Measurements from ENCODE around the gene MON2. TPM values are rescaled to one million over a fixed set of nuclear protein-coding genes. Genes with fewer than 3 reads are reported as not detected.
A peak's percentile ranks its signal among the peaks of the same experiment; 100 is the strongest.

Gene MON2
- total and polyA plus RNA-seq, 10 of the 15 experiments (the other 5 are each of a cell fraction or from before 2014, with no cell fraction given): 5.4 to 34.3 (median 23.4) TPM

DNA sequence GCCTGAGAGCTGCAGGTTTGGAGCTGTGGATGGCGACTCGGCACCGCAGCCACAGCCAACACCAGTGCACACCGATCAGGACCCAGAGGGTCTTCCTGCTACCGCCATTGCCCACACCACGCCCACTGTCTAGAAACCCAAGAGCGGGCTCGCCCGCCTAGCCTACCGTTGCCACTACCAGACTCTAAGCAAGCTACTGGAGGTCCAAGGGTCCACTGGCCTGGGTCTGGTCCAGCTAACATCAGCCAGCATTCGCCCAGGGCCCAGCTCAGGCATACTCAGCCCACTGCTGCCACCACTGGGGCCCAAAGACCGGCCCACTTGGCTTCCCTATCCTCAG, 30.5 kb upstream of the MON2 start (continued):
- TF ChIP-seq, protein P1, sequence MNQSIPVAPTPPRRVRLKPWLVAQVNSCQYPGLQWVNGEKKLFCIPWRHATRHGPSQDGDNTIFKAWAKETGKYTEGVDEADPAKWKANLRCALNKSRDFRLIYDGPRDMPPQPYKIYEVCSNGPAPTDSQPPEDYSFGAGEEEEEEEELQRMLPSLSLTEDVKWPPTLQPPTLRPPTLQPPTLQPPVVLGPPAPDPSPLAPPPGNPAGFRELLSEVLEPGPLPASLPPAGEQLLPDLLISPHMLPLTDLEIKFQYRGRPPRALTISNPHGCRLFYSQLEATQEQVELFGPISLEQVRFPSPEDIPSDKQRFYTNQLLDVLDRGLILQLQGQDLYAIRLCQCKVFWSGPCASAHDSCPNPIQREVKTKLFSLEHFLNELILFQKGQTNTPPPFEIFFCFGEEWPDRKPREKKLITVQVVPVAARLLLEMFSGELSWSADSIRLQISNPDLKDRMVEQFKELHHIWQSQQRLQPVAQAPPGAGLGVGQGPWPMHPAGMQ (IDR thresholded peaks at IDR 0.05; ENCODE audit: borderline replicate concordance): no peak
- TF ChIP-seq YY1 (IDR thresholded peaks at IDR 0.05; ENCODE audit: low read depth, low read length) (no peak), IKZF2 (IDR thresholded peaks at IDR 0.05) (no peak), LARP7 (IDR thresholded peaks at IDR 0.05) (no peak)

DNA sequence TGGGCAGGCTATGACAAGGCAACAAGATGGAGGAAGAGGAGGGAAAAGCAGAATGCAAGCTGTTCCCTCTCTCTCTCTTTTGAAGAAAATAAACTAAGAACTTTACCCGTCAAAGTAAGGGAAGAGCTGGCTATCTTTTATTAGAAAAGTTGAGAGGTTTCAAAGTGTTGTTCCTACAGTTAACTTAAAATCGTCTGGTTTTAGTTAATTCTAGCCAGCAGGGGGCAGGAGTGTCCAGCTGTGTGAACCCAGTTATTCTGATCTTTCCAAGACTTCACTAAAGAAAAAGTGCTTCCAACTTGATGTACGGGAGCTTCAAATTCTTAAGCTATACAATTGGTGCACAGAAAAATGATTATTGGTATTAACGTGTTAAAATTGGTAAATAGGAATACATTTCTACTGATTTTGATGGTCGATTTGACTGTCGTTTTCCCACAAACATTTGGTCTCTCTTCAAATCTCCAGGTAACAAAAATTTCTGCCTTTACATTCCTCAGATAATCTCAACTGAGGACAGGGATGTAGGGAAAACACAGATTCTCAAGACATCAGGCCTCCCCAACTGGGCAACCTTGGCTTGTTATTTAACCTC, 28.4 kb upstream of the MON2 start:
- H4K20me1 ChIP-seq (ENCODE audit: control insufficient read depth, insufficient read depth): no peaks in the 10 kb centered on the region
- DNase-seq (ENCODE audit: low read depth, low spot score): peak; percentile 11
- no peaks in the 10 kb centered on the region for H3K27me3 ChIP-seq (replicated peaks in 1 of 2; ENCODE audit: control insufficient read depth in 2 of 2, insufficient read depth in 2 of 2, low read length in 1 of 2)
- H3K9me3 ChIP-seq (replicated peaks; ENCODE audit: control insufficient read depth, insufficient read depth, low read length): no peaks in the 10 kb centered on the region
- FAIRE-seq: no peak
- ChIA-PET SMC1A (ENCODE audit: uncharacterized antibody, unreplicated experiment) (interaction anchor here (0.7 to 5.3 kb wide), 21 partner anchors 10 to 375 kb away, joined by 3 to 112 read pairs (median 5); partner anchors contain the start of gene MON2), CTCF (interaction anchor here (0.6 to 5.7 kb wide), 43 partner anchors 8 to 633 kb away, joined by 3 to 169 read pairs (median 4); partner anchors contain the start of gene MON2), RAD21 (ENCODE audit: unreplicated experiment) (interaction anchor here (0.6 to 4.9 kb wide), 18 partner anchors 11 to 631 kb away, joined by 3 to 57 read pairs (median 3); partner anchors contain the start of gene USP15), POLR2A (no interaction called here)
- H3K36me3 ChIP-seq (ENCODE audit: control insufficient read depth in 2 of 2, insufficient read depth in 2 of 2, low read length in 1 of 2): no peaks in the 10 kb centered on the region
- no peak overlapping the region for H3K4me2 ChIP-seq (ENCODE audit: control insufficient read depth, insufficient read depth)
- H3K4me3 ChIP-seq: no peak overlapping the region
- ATAC-seq: peak; percentile 53; the same call in 2 of the 3 replicates
- TF ChIP-seq, protein P1 (IDR thresholded peaks at IDR 0.05; ENCODE audit: borderline replicate concordance): no peak
- TF ChIP-seq SMC3 (IDR thresholded peaks at IDR 0.05; ENCODE audit: borderline replicate concordance, low read length) (peak; percentile 78), RAD21 (IDR thresholded peaks at IDR 0.05; ENCODE audit: insufficient read depth, low read depth, low read length) (peak; percentile 75), ETV6 (conservative IDR thresholded peaks at IDR 0.05 in 1 of 2, IDR thresholded peaks at IDR 0.05 in 1 of 2; ENCODE audit: borderline replicate concordance in 1 of 2, low read depth in 1 of 2) (no peak)
- TF ChIP-seq, protein P2, sequence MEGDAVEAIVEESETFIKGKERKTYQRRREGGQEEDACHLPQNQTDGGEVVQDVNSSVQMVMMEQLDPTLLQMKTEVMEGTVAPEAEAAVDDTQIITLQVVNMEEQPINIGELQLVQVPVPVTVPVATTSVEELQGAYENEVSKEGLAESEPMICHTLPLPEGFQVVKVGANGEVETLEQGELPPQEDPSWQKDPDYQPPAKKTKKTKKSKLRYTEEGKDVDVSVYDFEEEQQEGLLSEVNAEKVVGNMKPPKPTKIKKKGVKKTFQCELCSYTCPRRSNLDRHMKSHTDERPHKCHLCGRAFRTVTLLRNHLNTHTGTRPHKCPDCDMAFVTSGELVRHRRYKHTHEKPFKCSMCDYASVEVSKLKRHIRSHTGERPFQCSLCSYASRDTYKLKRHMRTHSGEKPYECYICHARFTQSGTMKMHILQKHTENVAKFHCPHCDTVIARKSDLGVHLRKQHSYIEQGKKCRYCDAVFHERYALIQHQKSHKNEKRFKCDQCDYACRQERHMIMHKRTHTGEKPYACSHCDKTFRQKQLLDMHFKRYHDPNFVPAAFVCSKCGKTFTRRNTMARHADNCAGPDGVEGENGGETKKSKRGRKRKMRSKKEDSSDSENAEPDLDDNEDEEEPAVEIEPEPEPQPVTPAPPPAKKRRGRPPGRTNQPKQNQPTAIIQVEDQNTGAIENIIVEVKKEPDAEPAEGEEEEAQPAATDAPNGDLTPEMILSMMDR (IDR thresholded peaks at IDR 0.05 in 2 of 3, conservative IDR thresholded peaks at IDR 0.05 in 1 of 3; ENCODE audit: control insufficient read depth in 2 of 3, extremely low read depth in 1 of 3, insufficient read depth in 1 of 3, low read depth in 3 of 3, low read length in 3 of 3): peak; percentile 52 to 67 (median 60)
- TF ChIP-seq, protein P3, sequence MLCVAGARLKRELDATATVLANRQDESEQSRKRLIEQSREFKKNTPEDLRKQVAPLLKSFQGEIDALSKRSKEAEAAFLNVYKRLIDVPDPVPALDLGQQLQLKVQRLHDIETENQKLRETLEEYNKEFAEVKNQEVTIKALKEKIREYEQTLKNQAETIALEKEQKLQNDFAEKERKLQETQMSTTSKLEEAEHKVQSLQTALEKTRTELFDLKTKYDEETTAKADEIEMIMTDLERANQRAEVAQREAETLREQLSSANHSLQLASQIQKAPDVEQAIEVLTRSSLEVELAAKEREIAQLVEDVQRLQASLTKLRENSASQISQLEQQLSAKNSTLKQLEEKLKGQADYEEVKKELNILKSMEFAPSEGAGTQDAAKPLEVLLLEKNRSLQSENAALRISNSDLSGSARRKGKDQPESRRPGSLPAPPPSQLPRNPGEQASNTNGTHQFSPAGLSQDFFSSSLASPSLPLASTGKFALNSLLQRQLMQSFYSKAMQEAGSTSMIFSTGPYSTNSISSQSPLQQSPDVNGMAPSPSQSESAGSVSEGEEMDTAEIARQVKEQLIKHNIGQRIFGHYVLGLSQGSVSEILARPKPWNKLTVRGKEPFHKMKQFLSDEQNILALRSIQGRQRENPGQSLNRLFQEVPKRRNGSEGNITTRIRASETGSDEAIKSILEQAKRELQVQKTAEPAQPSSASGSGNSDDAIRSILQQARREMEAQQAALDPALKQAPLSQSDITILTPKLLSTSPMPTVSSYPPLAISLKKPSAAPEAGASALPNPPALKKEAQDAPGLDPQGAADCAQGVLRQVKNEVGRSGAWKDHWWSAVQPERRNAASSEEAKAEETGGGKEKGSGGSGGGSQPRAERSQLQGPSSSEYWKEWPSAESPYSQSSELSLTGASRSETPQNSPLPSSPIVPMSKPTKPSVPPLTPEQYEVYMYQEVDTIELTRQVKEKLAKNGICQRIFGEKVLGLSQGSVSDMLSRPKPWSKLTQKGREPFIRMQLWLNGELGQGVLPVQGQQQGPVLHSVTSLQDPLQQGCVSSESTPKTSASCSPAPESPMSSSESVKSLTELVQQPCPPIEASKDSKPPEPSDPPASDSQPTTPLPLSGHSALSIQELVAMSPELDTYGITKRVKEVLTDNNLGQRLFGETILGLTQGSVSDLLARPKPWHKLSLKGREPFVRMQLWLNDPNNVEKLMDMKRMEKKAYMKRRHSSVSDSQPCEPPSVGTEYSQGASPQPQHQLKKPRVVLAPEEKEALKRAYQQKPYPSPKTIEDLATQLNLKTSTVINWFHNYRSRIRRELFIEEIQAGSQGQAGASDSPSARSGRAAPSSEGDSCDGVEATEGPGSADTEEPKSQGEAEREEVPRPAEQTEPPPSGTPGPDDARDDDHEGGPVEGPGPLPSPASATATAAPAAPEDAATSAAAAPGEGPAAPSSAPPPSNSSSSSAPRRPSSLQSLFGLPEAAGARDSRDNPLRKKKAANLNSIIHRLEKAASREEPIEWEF (IDR thresholded peaks at IDR 0.05; ENCODE audit: insufficient replicate concordance, low read depth, low read length): no peak
- in situ Hi-C loops (cut with MboI): loop anchor here (5.0 to 25.0 kb wide), 2 partner anchors 354 to 624 kb away; no protein-coding TSS in a partner anchor
- no peaks in the 10 kb centered on the region for H3K79me2 ChIP-seq (ENCODE audit: control insufficient read depth, insufficient read depth, low read length)
- H2AFZ ChIP-seq (ENCODE audit: control insufficient read depth, low read depth, low read length): no peak overlapping the region
- no TSS peak for BruUV-seq (replicated peaks)
- H3K27ac ChIP-seq (ENCODE audit: control insufficient read depth, insufficient read depth): no peak overlapping the region
- no peak overlapping the region for H3K9ac ChIP-seq (ENCODE audit: control insufficient read depth, insufficient read depth, low read length)
- 19% methylated on average over 6 of the region's 6 CpGs for WGBS (ENCODE audit: insufficient coverage, insufficient replicate concordance, low lambda C conversion rate, missing lambda C conversion rate)
- H3K4me1 ChIP-seq (ENCODE audit: control insufficient read depth, insufficient read depth, low read length): peaks cover 14% of the 10 kb centered on the region
- intact Hi-C loops (cut with micrococcal nuclease; ENCODE audit: unreplicated experiment): loop anchor here (1.0 to 5.0 kb wide), 4 partner anchors 144 to 374 kb away; no protein-coding TSS in a partner anchor
